SK-N-SH (cell line): ENCODE results near the gene SPTLC2.

Experiments used
- CTCF ChIP-seq: fragments of 200-600 bp; sonication (generic); IDR thresholded peaks from 2 replicates; pipeline ENCODE4 v1.6.1; 2017; ENCODE audit warnings: antibody characterized with exemption, mild to moderate bottlenecking, moderate library complexity
- EP300 ChIP-seq, 2 experiments: IDR thresholded peaks; 2 replicates each; pipeline versions ENCODE4 v1.4.0 to v1.6.1; 2012; ENCODE audit warnings: borderline replicate concordance in 1 of 2, low read depth in 1 of 2, low read length in 1 of 2
- EZH2phosphoT487 ChIP-seq: fragments of 200-600 bp; sonication (generic); IDR thresholded peaks from 2 replicates; pipeline ENCODE4 v1.6.1; 2017; ENCODE audit warnings: low read depth, mixed run types, mild to moderate bottlenecking, antibody characterized with exemption, moderate library complexity, borderline replicate concordance
- FOXM1 ChIP-seq: IDR thresholded peaks from 2 replicates; pipeline ENCODE4 v1.4.0; 2012; ENCODE audit warnings: low read depth, mild to moderate bottlenecking
- NFIC ChIP-seq: IDR thresholded peaks from 2 replicates; pipeline ENCODE4 v1.4.0; 2012; ENCODE audit warnings: borderline replicate concordance
- NRF1 ChIP-seq: IDR thresholded peaks from 2 replicates; pipeline ENCODE4 v1.6.1; 2012; ENCODE audit warnings: low read depth, mild to moderate bottlenecking, low read length
- POLR2AphosphoS5 ChIP-seq: IDR thresholded peaks from 2 replicates; pipeline ENCODE4 v1.6.1; 2012; ENCODE audit warnings: low read depth, low read length
- RXRA ChIP-seq: IDR thresholded peaks from 2 replicates; pipeline ENCODE4 v1.4.0; 2012; ENCODE audit warnings: low read depth, mild to moderate bottlenecking, borderline replicate concordance
- SMC3 ChIP-seq: IDR thresholded peaks from 2 replicates; pipeline ENCODE4 v1.6.1; 2012; ENCODE audit warnings: low read depth, low read length, improper control_type of control experiment
- TF ChIP-seq, protein P1 (sequence below): fragments of 150-350 bp; IDR thresholded peaks from 2 replicates; pipeline ENCODE4 v1.6.1; 2017; ENCODE audit warnings: antibody characterized with exemption, low read length, low read depth, borderline replicate concordance
- TF ChIP-seq, protein P2 (sequence below): IDR thresholded peaks from 2 replicates; pipeline ENCODE4 v1.6.1; 2012; ENCODE audit warnings: mild to moderate bottlenecking, low read depth, low read length, moderate library complexity
- TF ChIP-seq, protein P3 (sequence below): IDR thresholded peaks from 2 replicates; pipeline ENCODE4; 2012
- TF ChIP-seq, protein P4 (sequence below): IDR thresholded peaks from 2 replicates; pipeline ENCODE4 v1.4.0; 2012; ENCODE audit warnings: low read depth

DNA sequence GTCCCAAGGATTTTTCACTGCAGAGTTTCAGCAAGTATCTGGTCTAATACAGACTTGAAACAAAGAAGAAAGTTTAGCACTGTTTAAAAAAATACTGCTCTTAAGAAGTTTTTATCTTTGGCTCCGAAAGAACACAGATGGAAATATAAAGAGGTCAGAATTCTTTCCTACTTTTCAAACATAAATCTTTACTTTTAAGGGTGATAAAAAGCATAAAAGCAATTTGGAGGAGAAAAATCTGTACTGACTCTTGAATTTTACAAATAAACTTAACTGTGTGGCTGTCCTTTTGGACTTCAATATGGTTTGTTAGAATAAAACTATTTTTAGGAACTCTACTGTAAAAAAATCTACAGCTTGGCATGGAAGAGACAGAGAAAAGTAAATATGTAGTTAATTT, 90.2 kb downstream of the SPTLC2 start:
- TF ChIP-seq CTCF: no peak
- no peak for TF ChIP-seq SMC3
- no peak for TF ChIP-seq NFIC
- TF ChIP-seq POLR2AphosphoS5: no peak
- no peak for TF ChIP-seq FOXM1
- no peak for TF ChIP-seq RXRA
- no peak for TF ChIP-seq EZH2phosphoT487
- TF ChIP-seq, protein P1, sequence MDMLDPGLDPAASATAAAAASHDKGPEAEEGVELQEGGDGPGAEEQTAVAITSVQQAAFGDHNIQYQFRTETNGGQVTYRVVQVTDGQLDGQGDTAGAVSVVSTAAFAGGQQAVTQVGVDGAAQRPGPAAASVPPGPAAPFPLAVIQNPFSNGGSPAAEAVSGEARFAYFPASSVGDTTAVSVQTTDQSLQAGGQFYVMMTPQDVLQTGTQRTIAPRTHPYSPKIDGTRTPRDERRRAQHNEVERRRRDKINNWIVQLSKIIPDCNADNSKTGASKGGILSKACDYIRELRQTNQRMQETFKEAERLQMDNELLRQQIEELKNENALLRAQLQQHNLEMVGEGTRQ: no peak
- TF ChIP-seq, protein P2, sequence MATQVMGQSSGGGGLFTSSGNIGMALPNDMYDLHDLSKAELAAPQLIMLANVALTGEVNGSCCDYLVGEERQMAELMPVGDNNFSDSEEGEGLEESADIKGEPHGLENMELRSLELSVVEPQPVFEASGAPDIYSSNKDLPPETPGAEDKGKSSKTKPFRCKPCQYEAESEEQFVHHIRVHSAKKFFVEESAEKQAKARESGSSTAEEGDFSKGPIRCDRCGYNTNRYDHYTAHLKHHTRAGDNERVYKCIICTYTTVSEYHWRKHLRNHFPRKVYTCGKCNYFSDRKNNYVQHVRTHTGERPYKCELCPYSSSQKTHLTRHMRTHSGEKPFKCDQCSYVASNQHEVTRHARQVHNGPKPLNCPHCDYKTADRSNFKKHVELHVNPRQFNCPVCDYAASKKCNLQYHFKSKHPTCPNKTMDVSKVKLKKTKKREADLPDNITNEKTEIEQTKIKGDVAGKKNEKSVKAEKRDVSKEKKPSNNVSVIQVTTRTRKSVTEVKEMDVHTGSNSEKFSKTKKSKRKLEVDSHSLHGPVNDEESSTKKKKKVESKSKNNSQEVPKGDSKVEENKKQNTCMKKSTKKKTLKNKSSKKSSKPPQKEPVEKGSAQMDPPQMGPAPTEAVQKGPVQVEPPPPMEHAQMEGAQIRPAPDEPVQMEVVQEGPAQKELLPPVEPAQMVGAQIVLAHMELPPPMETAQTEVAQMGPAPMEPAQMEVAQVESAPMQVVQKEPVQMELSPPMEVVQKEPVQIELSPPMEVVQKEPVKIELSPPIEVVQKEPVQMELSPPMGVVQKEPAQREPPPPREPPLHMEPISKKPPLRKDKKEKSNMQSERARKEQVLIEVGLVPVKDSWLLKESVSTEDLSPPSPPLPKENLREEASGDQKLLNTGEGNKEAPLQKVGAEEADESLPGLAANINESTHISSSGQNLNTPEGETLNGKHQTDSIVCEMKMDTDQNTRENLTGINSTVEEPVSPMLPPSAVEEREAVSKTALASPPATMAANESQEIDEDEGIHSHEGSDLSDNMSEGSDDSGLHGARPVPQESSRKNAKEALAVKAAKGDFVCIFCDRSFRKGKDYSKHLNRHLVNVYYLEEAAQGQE: no peak
- TF ChIP-seq, protein P3, sequence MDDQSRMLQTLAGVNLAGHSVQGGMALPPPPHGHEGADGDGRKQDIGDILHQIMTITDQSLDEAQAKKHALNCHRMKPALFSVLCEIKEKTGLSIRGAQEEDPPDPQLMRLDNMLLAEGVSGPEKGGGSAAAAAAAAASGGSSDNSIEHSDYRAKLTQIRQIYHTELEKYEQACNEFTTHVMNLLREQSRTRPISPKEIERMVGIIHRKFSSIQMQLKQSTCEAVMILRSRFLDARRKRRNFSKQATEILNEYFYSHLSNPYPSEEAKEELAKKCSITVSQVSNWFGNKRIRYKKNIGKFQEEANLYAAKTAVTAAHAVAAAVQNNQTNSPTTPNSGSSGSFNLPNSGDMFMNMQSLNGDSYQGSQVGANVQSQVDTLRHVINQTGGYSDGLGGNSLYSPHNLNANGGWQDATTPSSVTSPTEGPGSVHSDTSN: no peak
- no peak for TF ChIP-seq NRF1
- TF ChIP-seq, protein P4, sequence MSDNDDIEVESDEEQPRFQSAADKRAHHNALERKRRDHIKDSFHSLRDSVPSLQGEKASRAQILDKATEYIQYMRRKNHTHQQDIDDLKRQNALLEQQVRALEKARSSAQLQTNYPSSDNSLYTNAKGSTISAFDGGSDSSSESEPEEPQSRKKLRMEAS: no peak
- TF ChIP-seq EP300 (IDR thresholded peaks at IDR 0.05; ENCODE audit: borderline replicate concordance in 1 of 2, low read depth in 1 of 2, low read length in 1 of 2): no peak
